RWPE1 (cell line): Measurements from ENCODE around the gene KICS2.

ENCODE experiments used
- CTCF ChIA-PET: fragments of 350-600 bp; sonication (Branson Sonifier 250); formaldehyde crosslinking; extraction: SDS; loops from one replicate; lab custom pipeline; 2021; lab: Yijun Ruan, JAX
- POLR2A ChIA-PET: fragments of 400-600 bp; formaldehyde crosslinking; extraction: SDS; loops from one replicate; lab custom pipeline; 2020; ENCODE audit warnings: antibody characterized with exemption; ENCODE audit not compliant: low non-redundant PET; lab: Yijun Ruan, JAX
- DNase-seq: peaks from one replicate; pipeline ENCODE4 v3.0.0; 2012; ENCODE audit warnings: low spot score
- H3K27ac ChIP-seq: fragments of 450-650 bp; 2 replicates; pipeline ENCODE4 v1.5.1; 2017
- CTCF ChIP-seq: fragments of 450-650 bp; conservative IDR thresholded peaks from 2 replicates; pipeline ENCODE4 v1.5.1; 2017; ENCODE audit warnings: low read depth, mild to moderate bottlenecking

KICS2 gene

GRCh38 chr12:64192644-64193444 is 29.3 kb downstream of the KICS2 start:
- no peak overlapping the region for H3K27ac ChIP-seq
- ChIA-PET CTCF (no interaction called here), POLR2A (no interaction called here)
- no peak for DNase-seq
- TF ChIP-seq CTCF: no peak

GRCh38 chr12:64190140-64190539 is 32.0 kb downstream of the KICS2 start:
- no peak for TF ChIP-seq CTCF
- ChIA-PET CTCF (interaction anchor here (0.6 kb wide), 1 partner anchor 49 kb away, joined by 3 read pairs; no protein-coding TSS in a partner anchor), POLR2A (no interaction called here)
- no peak for DNase-seq
- no peak overlapping the region for H3K27ac ChIP-seq

GRCh38 chr12:64189530-64189929 is 32.6 kb downstream of the KICS2 start:
- ChIA-PET CTCF (no interaction called here), POLR2A (no interaction called here)
- DNase-seq: no peak
- no peak for TF ChIP-seq CTCF
- no peak overlapping the region for H3K27ac ChIP-seq

GRCh38 chr12:64187794-64188193 is 34.3 kb downstream of the KICS2 start:
- DNase-seq: no peak
- H3K27ac ChIP-seq: peak overlapping the region; percentile 67
- TF ChIP-seq CTCF: no peak
- ChIA-PET CTCF (no interaction called here), POLR2A (no interaction called here)

GRCh38 chr12:64187370-64187769 is 34.7 kb downstream of the KICS2 start:
- TF ChIP-seq CTCF: no peak
- H3K27ac ChIP-seq: peak overlapping the region; percentile 77
- CTCF ChIA-PET: no interaction called here
- no peak for DNase-seq
- POLR2A ChIA-PET: no interaction called here

- ChIA-PET CTCF (no interaction called here), POLR2A (no interaction called here)
- peak; percentile 48 for DNase-seq
- TF ChIP-seq CTCF: no peak
- H3K27ac ChIP-seq: peak overlapping the region; percentile 77
These were observed 35.3 kb downstream of the KICS2 start for GRCh38 chr12:64186789-64187188.
